Pancreas (tissue), 10 donors: ENCODE results near the gene SDR39U1. TPM values are rescaled to one million over a fixed set of nuclear protein-coding genes. Genes with fewer than 3 reads are reported as not detected.
A peak's percentile ranks its signal among the peaks of the same experiment; 100 is the strongest.

Source experiments
- ATAC-seq, 4 donors: fragments of 200-7000 bp; cut with Tn5 transposase; one replicate each; pipeline versions ENCODE4 v1.8.0 to v1.9.1; 2020; ENCODE audit warnings: mild to moderate bottlenecking in 4 of 4, moderate library complexity in 4 of 4
- DNase-seq, 6 donors: peaks; one replicate each; pipeline ENCODE4 v3.0.0-alpha.2; 2020
- FAIRE-seq: peaks from 2 replicates; lab custom pipeline; 2012; peaks lifted over from hg19 to GRCh38; lab: Jason Lieb, UNC
- H3K27ac ChIP-seq, 4 donors: fragments of 200-600 bp; sonication (generic); 1 replicate in 3 of 4; 2 replicates in 1 of 4; pipeline versions ENCODE4 v1.5.0 to v1.8.0; 2020
- H3K27me3 ChIP-seq, 4 donors: fragments of 200-600 bp; one replicate each; pipeline ENCODE4 v1.8.0; 2021
- H3K36me3 ChIP-seq, 3 donors: fragments of 200-600 bp; sonication (generic) in 1 of 3; one replicate each; pipeline versions ENCODE4 v1.5.0 to v1.8.0; 2020 to 2021
- H3K4me1 ChIP-seq, 3 donors: fragments of 200-600 bp; one replicate each; pipeline ENCODE4 v1.8.0; 2021
- H3K4me3 ChIP-seq, 4 donors: fragments of 200-600 bp; sonication (generic) in 2 of 4; one replicate each; pipeline versions ENCODE4 v1.5.0 to v1.8.0; 2020 to 2021
- H3K9me3 ChIP-seq, 4 donors: fragments of 200-600 bp; one replicate each; pipeline ENCODE4 v1.8.0; 2021
- WGBS, 2 donors: extraction: QIAGEN DNeasy Blood & Tissue Kit; methylation state at CpG; one replicate each; pipeline ENCODE4 v1.1.7; 2013; 5-methylcytosine and 5-hydroxymethylcytosine counted together
- intact Hi-C, 3 donors: fragments of 100-400 bp; cut with DNase I; formaldehyde crosslinking; loops; one replicate each; pipeline versions ENCODE4 v1.11.1 to v1.14.2; 2022
- polyA plus RNA-seq, 2 donors: library from polyadenylated mRNA; stranded (reverse); fragments of 200-250 nt; gene quantifications; one replicate each; pipeline ENCODE4 v1.2.3, GENCODE V29; 2013
- total RNA-seq, 6 donors: library from RNA; stranded (reverse); fragmentation: NEBNext Ultra II Directional in 4 of 6; extraction: Animal tissue kit (Norgen Biotek cat#: 25700) in 4 of 6; gene quantifications; one replicate each; pipeline versions ENCODE4 v1.2.1 to v1.2.4, GENCODE V29; 2021 to 2023
- TF ChIP-seq, protein P1 (sequence below), 4 donors: fragments of 200-600 bp; sonication (generic) in 3 of 4; IDR thresholded peaks; one replicate each; pipeline versions ENCODE4 v1.5.0 to v1.8.0; 2021; ENCODE audit warnings: antibody characterized with exemption in 4 of 4
- donor health status: healthy with polysubstance abuse.
- donor health status: DM: no; HTN: no; CAD: no; lungs with moderate emphysema.
- donor health status: DM: no; HTN: no; CAD: no.
- donor health status: control.
- donor health status: control.
- donor health status: Bipolar disorder and iron deficiency.
- donor health status: DM: yes; HTN: yes; CAD: no.
- donor health status: DM: no; HTN: no; CAD: no.
- donor health status: DM: no; HTN: no; CAD: no.
- donor health status: DM: yes; HTN: yes; CAD: no.

SDR39U1 gene
- total and polyA plus RNA-seq, 8 donors = 22.0 to 124 (median 31.3) TPM

DNA sequence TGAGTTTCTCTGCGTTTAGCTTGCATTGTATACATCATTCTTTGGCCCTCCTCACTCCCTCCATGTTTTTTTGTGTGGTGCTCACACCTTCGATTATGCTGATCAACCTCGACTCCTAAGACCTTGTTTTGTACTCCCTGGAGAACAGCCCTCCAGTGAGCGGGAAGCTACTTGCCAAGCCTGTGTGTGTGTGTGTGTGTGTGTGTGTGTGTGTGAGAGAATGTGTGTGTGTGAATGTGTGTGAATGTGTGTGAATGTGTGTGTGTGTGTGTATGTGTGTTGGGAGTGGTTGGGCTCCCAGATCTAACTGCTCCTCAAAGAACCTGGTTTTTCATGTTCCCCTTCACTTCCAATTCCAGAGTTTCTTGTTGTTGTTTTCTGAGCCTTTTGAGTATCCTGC, 37.8 kb downstream of the SDR39U1 start:
- no peak overlapping the region for H3K27ac ChIP-seq
- ATAC-seq = no peak

GRCh38 chr14:24403294-24403998, 39.1 kb downstream of the SDR39U1 start:
- H3K4me3 ChIP-seq = no peak overlapping the region
- ATAC-seq (peak in 2 of 4 donors; percentile 11 to 17), FAIRE-seq (no peak), DNase-seq (no peak)
- no peak overlapping the region for H3K27ac ChIP-seq
- H3K9me3 ChIP-seq = no peaks in the 10 kb centered on the region
- intact Hi-C loops = no loop called here
- peaks cover 0 to 1% (median 0%) of the 10 kb centered on the region in 3 donors for H3K36me3 ChIP-seq
- peaks cover 0 to 21% (median 13%) of the 10 kb centered on the region in 3 donors for H3K4me1 ChIP-seq
- TF ChIP-seq, protein P1, sequence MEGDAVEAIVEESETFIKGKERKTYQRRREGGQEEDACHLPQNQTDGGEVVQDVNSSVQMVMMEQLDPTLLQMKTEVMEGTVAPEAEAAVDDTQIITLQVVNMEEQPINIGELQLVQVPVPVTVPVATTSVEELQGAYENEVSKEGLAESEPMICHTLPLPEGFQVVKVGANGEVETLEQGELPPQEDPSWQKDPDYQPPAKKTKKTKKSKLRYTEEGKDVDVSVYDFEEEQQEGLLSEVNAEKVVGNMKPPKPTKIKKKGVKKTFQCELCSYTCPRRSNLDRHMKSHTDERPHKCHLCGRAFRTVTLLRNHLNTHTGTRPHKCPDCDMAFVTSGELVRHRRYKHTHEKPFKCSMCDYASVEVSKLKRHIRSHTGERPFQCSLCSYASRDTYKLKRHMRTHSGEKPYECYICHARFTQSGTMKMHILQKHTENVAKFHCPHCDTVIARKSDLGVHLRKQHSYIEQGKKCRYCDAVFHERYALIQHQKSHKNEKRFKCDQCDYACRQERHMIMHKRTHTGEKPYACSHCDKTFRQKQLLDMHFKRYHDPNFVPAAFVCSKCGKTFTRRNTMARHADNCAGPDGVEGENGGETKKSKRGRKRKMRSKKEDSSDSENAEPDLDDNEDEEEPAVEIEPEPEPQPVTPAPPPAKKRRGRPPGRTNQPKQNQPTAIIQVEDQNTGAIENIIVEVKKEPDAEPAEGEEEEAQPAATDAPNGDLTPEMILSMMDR (IDR thresholded peaks at IDR 0.05) = no peak
- H3K27me3 ChIP-seq = no peaks in the 10 kb centered on the region
- WGBS, 2 donors = 36 to 44% methylated on average over 7 of the region's 7 CpGs

More for the DNA sequence above, 37.8 kb downstream of the SDR39U1 start:
- intact Hi-C loops = no loop called here
- DNase-seq (no peak), FAIRE-seq (no peak)
- Histone ChIP-seq H3K4me3 (no peak overlapping the region), H3K36me3 (peaks cover 0 to 7% (median 0%) of the 10 kb centered on the region in 3 donors), H3K27me3 (no peaks in the 10 kb centered on the region), H3K9me3 (no peaks in the 10 kb centered on the region), H3K4me1 (peaks cover 0 to 18% (median 13%) of the 10 kb centered on the region in 3 donors)
- WGBS, 2 donors = 77 to 82% methylated on average over 4 of the region's 4 CpGs
- TF ChIP-seq, protein P1 (IDR thresholded peaks at IDR 0.05) = no peak

DNA sequence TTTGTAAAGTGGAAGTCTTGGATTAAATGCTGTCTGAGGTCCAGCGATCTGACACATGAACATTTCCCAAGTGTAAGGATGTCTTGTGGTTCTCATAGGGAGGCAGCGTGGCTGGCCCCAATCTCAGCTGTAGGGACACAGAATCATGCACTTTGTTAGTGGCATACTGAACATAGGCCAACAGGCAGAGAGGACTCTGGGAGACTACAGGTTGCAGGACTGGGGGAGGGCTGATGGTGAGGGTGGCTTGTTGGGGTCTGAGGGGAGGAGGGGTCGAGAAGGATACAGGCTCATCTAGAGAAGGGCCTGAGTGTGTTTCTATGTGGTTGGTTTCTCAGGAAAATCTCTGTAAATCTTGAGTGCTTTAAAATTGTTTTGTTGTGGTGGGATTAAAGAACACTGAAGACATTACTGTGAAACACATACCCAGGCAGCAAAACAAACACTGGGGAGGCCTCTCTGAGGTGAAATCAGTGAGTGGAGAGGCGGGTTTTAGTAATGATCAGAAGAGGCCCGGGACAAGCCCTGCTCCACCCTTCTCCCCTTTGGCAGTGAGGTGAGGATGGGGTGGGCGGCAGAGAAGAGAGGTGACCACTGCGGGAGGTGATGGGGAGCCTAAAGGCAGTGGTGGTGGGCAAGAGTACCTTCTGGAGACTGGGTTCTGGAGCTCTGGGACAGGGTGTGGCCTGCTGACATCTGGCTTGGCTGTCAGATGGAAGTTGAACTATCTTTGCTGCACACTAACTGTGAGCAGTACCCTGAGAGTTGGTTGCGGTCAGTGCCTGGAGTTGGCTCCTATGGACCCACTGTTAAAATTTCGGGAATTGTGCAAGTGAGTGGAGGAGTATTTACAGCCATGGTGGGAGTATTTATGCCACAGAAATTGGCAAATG, 40.5 kb downstream of the SDR39U1 start:
- Histone ChIP-seq H3K4me1 (peaks cover 0 to 21% (median 13%) of the 10 kb centered on the region in 3 donors), H3K4me3 (no peak overlapping the region), H3K27me3 (no peaks in the 10 kb centered on the region), H3K9me3 (no peaks in the 10 kb centered on the region), H3K27ac (no peak overlapping the region), H3K36me3 (no peaks in the 10 kb centered on the region)
- no peak for FAIRE-seq
- ATAC-seq = no peak
- no peak for DNase-seq
- 54 to 63% methylated on average over 9 of the region's 9 CpGs for WGBS, 2 donors
- TF ChIP-seq, protein P1 (IDR thresholded peaks at IDR 0.05) = no peak
- intact Hi-C loops = no loop called here

- 35 to 43% methylated on average over 4 of the region's 4 CpGs for WGBS, 2 donors
- FAIRE-seq (no peak), ATAC-seq (peak in 2 of 4 donors; percentile 5 to 12), DNase-seq (no peak)
- TF ChIP-seq, protein P1 (IDR thresholded peaks at IDR 0.05) = no peak
- peak overlapping the region in 2 of 4 donors; percentile 63 to 80 for H3K4me3 ChIP-seq
- H3K27ac ChIP-seq = no peak overlapping the region
- H3K4me1 ChIP-seq = peaks cover 0 to 21% (median 13%) of the 10 kb centered on the region in 3 donors
- H3K36me3 ChIP-seq = no peaks in the 10 kb centered on the region
- no peaks in the 10 kb centered on the region for H3K9me3 ChIP-seq
- H3K27me3 ChIP-seq = no peaks in the 10 kb centered on the region
- intact Hi-C loops = no loop called here
These were observed 42.4 kb downstream of the SDR39U1 start for GRCh38 chr14:24399999-24400718.
